ENCODE results near the gene COL28A1. TPM values are rescaled to one million over a fixed set of nuclear protein-coding genes. Genes with fewer than 3 reads are reported as not detected.

The COL28A1 gene
- total RNA-seq, 1 experiment from 2014 or later, result 2.2 TPM

DNA sequence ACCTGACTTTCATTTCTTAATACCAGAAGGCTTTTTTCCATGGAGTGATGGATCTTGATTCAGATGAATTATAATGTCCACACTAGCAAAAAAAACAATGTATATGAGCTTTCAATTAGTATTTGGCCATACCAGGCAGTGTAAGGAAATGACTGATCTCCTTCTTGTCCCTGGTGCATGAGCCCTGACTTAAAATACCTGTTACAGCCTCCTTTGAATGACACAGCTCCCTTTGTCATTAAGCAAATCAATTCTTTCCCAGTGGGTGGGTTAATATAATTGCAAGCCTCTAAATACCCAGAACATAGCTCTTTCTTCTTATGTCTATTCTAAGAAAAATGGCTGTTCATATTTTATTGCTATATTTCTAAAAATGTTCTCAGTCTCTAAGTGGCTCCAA lies 188.6 kb downstream of the COL28A1 start:
- H3K79me2 ChIP-seq (ENCODE audit: low read depth), result no peaks in the 10 kb centered on the region
- BruUV-seq (replicated peaks), result no TSS peak
- TF ChIP-seq, protein P1, sequence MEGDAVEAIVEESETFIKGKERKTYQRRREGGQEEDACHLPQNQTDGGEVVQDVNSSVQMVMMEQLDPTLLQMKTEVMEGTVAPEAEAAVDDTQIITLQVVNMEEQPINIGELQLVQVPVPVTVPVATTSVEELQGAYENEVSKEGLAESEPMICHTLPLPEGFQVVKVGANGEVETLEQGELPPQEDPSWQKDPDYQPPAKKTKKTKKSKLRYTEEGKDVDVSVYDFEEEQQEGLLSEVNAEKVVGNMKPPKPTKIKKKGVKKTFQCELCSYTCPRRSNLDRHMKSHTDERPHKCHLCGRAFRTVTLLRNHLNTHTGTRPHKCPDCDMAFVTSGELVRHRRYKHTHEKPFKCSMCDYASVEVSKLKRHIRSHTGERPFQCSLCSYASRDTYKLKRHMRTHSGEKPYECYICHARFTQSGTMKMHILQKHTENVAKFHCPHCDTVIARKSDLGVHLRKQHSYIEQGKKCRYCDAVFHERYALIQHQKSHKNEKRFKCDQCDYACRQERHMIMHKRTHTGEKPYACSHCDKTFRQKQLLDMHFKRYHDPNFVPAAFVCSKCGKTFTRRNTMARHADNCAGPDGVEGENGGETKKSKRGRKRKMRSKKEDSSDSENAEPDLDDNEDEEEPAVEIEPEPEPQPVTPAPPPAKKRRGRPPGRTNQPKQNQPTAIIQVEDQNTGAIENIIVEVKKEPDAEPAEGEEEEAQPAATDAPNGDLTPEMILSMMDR (conservative IDR thresholded peaks at IDR 0.05), result no peak
- no peak for TF ChIP-seq EZH2 (IDR thresholded peaks at IDR 0.05; ENCODE audit: low read depth)
- intact Hi-C loops (cut with micrococcal nuclease; ENCODE audit: unreplicated experiment), result no loop called here
- no peaks in the 10 kb centered on the region for H3K9me3 ChIP-seq (ENCODE audit: insufficient read depth, low read depth)
- no peak for DNase-seq
- H3K36me3 ChIP-seq (ENCODE audit: low read depth), result no peaks in the 10 kb centered on the region
- no peak overlapping the region for H3K4me2 ChIP-seq
- no peaks in the 10 kb centered on the region for H3K4me1 ChIP-seq (replicated peaks; ENCODE audit: insufficient read depth)
- CTCF ChIA-PET, result no interaction called here
- POLR2A ChIA-PET (ENCODE audit: unreplicated experiment), result no interaction called here
- no peaks in the 10 kb centered on the region for H4K20me1 ChIP-seq (ENCODE audit: insufficient read depth)
- H3K4me3 ChIP-seq, result no peak overlapping the region
- no peaks in the 10 kb centered on the region for H3K27me3 ChIP-seq (ENCODE audit: insufficient read depth, low read depth)
- H3F3A ChIP-seq (ENCODE audit: insufficient read depth, low read depth), result no peaks in the 10 kb centered on the region
- H3K27ac ChIP-seq, result no peak overlapping the region
- H2AFZ ChIP-seq, result no peak overlapping the region
- no peaks in the 10 kb centered on the region for H3K9me2 ChIP-seq (ENCODE audit: insufficient read depth)

DNA sequence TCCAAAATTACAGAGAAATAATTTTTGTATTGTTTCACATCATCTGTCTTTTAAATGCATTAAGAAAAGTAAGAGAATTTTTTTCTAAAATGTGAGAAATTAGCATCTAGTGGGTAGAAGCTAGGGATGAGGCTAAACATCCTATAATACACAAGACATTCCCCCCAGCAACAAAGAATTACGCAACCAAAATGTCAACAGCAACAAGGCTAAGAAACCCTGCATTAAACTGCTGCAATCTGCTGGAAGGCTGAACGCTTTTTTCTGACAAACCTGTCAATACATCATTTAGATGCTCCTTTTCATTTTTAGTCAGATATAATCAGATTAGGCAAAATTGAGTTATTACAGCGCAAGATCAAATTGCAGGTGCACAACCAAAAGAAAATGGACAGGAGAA lies 191.1 kb downstream of the COL28A1 start:
- no peaks in the 10 kb centered on the region for H3K9me3 ChIP-seq (ENCODE audit: insufficient read depth, low read depth)
- ChIA-PET POLR2A (ENCODE audit: unreplicated experiment) (no interaction called here), CTCF (no interaction called here)
- H3K36me3 ChIP-seq (ENCODE audit: low read depth), result no peaks in the 10 kb centered on the region
- H2AFZ ChIP-seq, result no peak overlapping the region
- TF ChIP-seq, protein P1 (conservative IDR thresholded peaks at IDR 0.05), result no peak
- TF ChIP-seq EZH2 (IDR thresholded peaks at IDR 0.05; ENCODE audit: low read depth), result no peak
- no peaks in the 10 kb centered on the region for H3K27me3 ChIP-seq (ENCODE audit: insufficient read depth, low read depth)
- H3K79me2 ChIP-seq (ENCODE audit: low read depth), result no peaks in the 10 kb centered on the region
- no peak overlapping the region for H3K27ac ChIP-seq
- intact Hi-C loops (cut with micrococcal nuclease; ENCODE audit: unreplicated experiment), result no loop called here
- no peaks in the 10 kb centered on the region for H4K20me1 ChIP-seq (ENCODE audit: insufficient read depth)
- H3F3A ChIP-seq (ENCODE audit: insufficient read depth, low read depth), result no peaks in the 10 kb centered on the region
- no peak overlapping the region for H3K4me3 ChIP-seq
- BruUV-seq (replicated peaks), result no TSS peak
- H3K4me2 ChIP-seq, result no peak overlapping the region
- no peaks in the 10 kb centered on the region for H3K9me2 ChIP-seq (ENCODE audit: insufficient read depth)
- no peak for DNase-seq
- no peaks in the 10 kb centered on the region for H3K4me1 ChIP-seq (replicated peaks; ENCODE audit: insufficient read depth)

DNA sequence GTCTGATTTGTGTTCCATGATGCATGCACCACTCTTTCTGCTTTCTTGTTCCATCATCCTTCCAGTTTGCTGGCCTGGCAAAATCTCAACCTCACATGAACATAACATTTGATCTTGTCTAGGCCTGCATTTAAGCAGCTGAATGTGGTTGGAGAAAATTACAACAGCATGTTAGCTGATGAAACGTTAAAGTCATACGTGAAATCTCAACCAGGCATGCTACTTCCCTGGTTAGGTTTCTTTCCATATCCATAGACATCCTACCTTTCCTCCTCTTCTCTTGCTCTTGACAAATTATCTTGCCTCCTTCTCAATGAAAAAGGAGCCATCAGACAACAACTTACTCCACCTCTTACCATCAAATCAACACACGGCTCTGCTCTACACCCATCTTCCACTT lies 199.8 kb downstream of the COL28A1 start:
- POLR2A ChIA-PET (ENCODE audit: unreplicated experiment), result no interaction called here
- intact Hi-C loops (cut with micrococcal nuclease; ENCODE audit: unreplicated experiment), result no loop called here

More for the DNA sequence above, 199.8 kb downstream of the COL28A1 start:
- H3K36me3 ChIP-seq (ENCODE audit: low read depth), result no peaks in the 10 kb centered on the region
- H3K9me3 ChIP-seq (ENCODE audit: insufficient read depth, low read depth), result no peaks in the 10 kb centered on the region; the same call in 1 of the 2 replicates
- H4K20me1 ChIP-seq (ENCODE audit: insufficient read depth), result no peaks in the 10 kb centered on the region
- no peaks in the 10 kb centered on the region for H3K27me3 ChIP-seq (ENCODE audit: insufficient read depth, low read depth)
- TF ChIP-seq, protein P1 (conservative IDR thresholded peaks at IDR 0.05), result no peak
- no peak for TF ChIP-seq EZH2 (IDR thresholded peaks at IDR 0.05; ENCODE audit: low read depth)
- H3F3A ChIP-seq (ENCODE audit: insufficient read depth, low read depth), result no peaks in the 10 kb centered on the region
- no peak overlapping the region for H2AFZ ChIP-seq
- no peak for DNase-seq
- H3K79me2 ChIP-seq (ENCODE audit: low read depth), result no peaks in the 10 kb centered on the region
- no peaks in the 10 kb centered on the region for H3K9me2 ChIP-seq (ENCODE audit: insufficient read depth)
- H3K27ac ChIP-seq, result no peak overlapping the region
- no peak overlapping the region for H3K4me3 ChIP-seq
- no peaks in the 10 kb centered on the region for H3K4me1 ChIP-seq (replicated peaks; ENCODE audit: insufficient read depth)
- no peak overlapping the region for H3K4me2 ChIP-seq
- CTCF ChIA-PET, result no interaction called here
- BruUV-seq (replicated peaks), result no TSS peak
